T-cell (primary cell): ENCODE results near the gene NCAM2. TPM values are rescaled to one million over a fixed set of nuclear protein-coding genes. Genes with fewer than 3 reads are reported as not detected.

Experiments
- ATAC-seq, 4 experiments: fragments of 200-7000 bp in 3 of 4; fragments of 150-1000 bp in 1 of 4; cut with Tn5 transposase; replicated peaks in 1 of 4; 1 replicate in 3 of 4; 2 replicates in 1 of 4; pipeline ENCODE4 v1.10.0; 2021; ENCODE audit warnings: moderate library complexity in 3 of 4, mild to moderate bottlenecking in 2 of 4, moderate number of reproducible peaks in 1 of 4
- CTCF ChIA-PET, 2 donors: fragments of 300-600 bp; sonication (Branson Sonifier 250); formaldehyde crosslinking; loops; one replicate each; lab custom pipeline; 2022; ENCODE audit warnings: antibody characterized with exemption in 2 of 2; lab: Charles Lee
- POLR2A ChIA-PET, 2 donors: fragments of 300-600 bp; sonication (Branson Sonifier 250); formaldehyde crosslinking; loops; one replicate each; lab custom pipeline; 2022; ENCODE audit warnings: antibody characterized with exemption in 2 of 2; lab: Charles Lee
- DNase-seq, 35 experiments: peaks; one replicate each; pipeline versions ENCODE4 v3.0.0 to v3.0.0-alpha.2; 2013 to 2023
- H3K27ac ChIP-seq: one replicate; pipeline ENCODE4 v1.5.1; 2013; ENCODE audit warnings: low read length
- H3K27me3 ChIP-seq, 2 experiments: replicated peaks in 1 of 2; 1 replicate in 1 of 2; 2 replicates in 1 of 2; pipeline versions ENCODE4 v1.6.1 to v1.7.0; 2013; ENCODE audit warnings: low read length in 1 of 2, mixed read lengths in 1 of 2; ENCODE audit not compliant: control insufficient read depth in 2 of 2, insufficient read depth in 2 of 2; ENCODE audit errors: extremely low read depth in 1 of 2
- H3K36me3 ChIP-seq, 2 donors: 1 replicate in 1 of 2; 2 replicates in 1 of 2; pipeline versions ENCODE4 v1.6.1 to v1.7.0; 2013; ENCODE audit warnings: low read length in 1 of 2; ENCODE audit not compliant: control insufficient read depth in 2 of 2, insufficient read depth in 1 of 2; ENCODE audit errors: extremely low read depth in 1 of 2
- H3K4me1 ChIP-seq, 2 experiments: 1 replicate in 1 of 2; 2 replicates in 1 of 2; pipeline versions ENCODE4 v1.6.1 to v1.7.0; 2013; ENCODE audit warnings: low read length in 2 of 2, mixed read lengths in 1 of 2; ENCODE audit not compliant: insufficient read depth in 2 of 2, control insufficient read depth in 1 of 2; ENCODE audit errors: extremely low read depth in 1 of 2
- H3K4me3 ChIP-seq, 2 donors: 1 replicate in 1 of 2; 2 replicates in 1 of 2; pipeline versions ENCODE4 v1.5.1 to v1.7.0; 2013; ENCODE audit warnings: mild to moderate bottlenecking in 2 of 2, low read length in 1 of 2, moderate library complexity in 1 of 2; ENCODE audit not compliant: control insufficient read depth in 1 of 2; ENCODE audit errors: extremely low read depth in 1 of 2
- H3K9me3 ChIP-seq: 2 replicates; pipeline ENCODE4 v1.7.0; 2013
- H3K27ac Mint-ChIP-seq, 2 donors: one replicate each; pipeline ENCODE4 v1.8.0; 2020 to 2021; ENCODE audit warnings: mild to moderate bottlenecking in 2 of 2, mixed read lengths in 2 of 2
- H3K27me3 Mint-ChIP-seq, 2 donors: one replicate each; pipeline ENCODE4 v1.8.0; 2021 to 2022; ENCODE audit warnings: mixed read lengths in 2 of 2
- H3K36me3 Mint-ChIP-seq: one replicate; pipeline ENCODE4 v1.8.0; 2021; ENCODE audit warnings: mixed read lengths
- H3K4me1 Mint-ChIP-seq, 3 donors: one replicate each; pipeline ENCODE4 v1.8.0; 2020 to 2022; ENCODE audit warnings: mixed read lengths in 3 of 3, mild to moderate bottlenecking in 1 of 3
- H3K4me3 Mint-ChIP-seq, 3 donors: one replicate each; pipeline ENCODE4 v1.8.0; 2020 to 2022; ENCODE audit warnings: mild to moderate bottlenecking in 3 of 3, mixed read lengths in 3 of 3, moderate library complexity in 3 of 3
- H3K9me3 Mint-ChIP-seq, 3 donors: one replicate each; pipeline ENCODE4 v1.8.0; 2020 to 2022; ENCODE audit warnings: mixed read lengths in 3 of 3
- WGBS: methylation state at CpG from one replicate; pipeline ENCODE4 v1.1.5; 2013; ENCODE audit warnings: missing lambda C conversion rate; ENCODE audit not compliant: insufficient coverage; 5-methylcytosine and 5-hydroxymethylcytosine counted together
- total RNA-seq, 35 experiments: library from RNA in 6 of 35; stranded (reverse) in 6 of 35; fragments of 120-200 nt in 1 of 35; gene quantifications; one replicate each; pipeline versions ENCODE4 v1.2.1 to v1.2.4 and lab custom pipeline; 2013 to 2026

The NCAM2 gene
- total RNA-seq, 5 donors from 2014 or later (not counting 1 experiment from before 2014, with no cell fraction given), result 0.41 to 0.46 TPM; not detected in 3

DNA sequence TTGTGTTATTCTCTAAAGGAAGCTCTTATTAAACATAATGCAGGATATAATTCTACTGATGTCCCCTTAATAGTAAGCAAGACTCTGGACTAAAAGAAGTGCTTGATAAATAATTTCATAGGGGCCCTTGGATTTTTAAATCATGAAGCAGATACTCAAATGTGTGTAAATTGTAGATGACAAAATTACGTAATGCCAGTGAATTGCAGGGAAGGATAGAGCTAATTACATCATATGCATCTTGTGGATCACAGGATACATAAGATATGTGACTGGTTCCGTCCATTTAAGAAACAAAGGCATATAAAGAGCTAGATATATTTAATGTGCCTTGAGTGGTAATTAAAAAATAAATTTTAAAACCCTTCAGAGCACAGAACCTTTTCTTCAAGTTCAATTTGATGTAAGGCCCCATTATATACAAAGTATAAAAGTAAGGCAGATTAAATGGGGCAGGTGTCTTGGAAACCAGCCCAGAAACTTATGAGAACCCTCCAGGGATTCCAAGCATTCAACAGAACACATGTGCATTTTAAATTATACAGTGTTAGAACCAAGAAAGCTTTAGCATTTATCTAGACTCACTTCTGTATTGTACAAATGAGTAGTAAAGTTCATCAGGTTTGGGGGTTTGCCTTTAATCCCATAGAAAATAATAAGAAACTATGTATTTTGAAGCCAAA lies 190.4 kb downstream of the NCAM2 start:
- Histone ChIP-seq H3K27ac (no peak overlapping the region), H3K27me3 (no peaks in the 10 kb centered on the region), H3K9me3 (no peaks in the 10 kb centered on the region), H3K4me1 (no peaks in the 10 kb centered on the region), H3K4me3 (no peak overlapping the region), H3K36me3 (no peaks in the 10 kb centered on the region)
- ChIA-PET CTCF (no interaction called here), POLR2A (no interaction called here)
- Mint-ChIP-seq H3K4me1 (no peaks in the 10 kb centered on the region), H3K27me3 (no peaks in the 10 kb centered on the region), H3K9me3 (peaks cover 0 to 3% (median 0%) of the 10 kb centered on the region in 3 donors), H3K27ac (no peak overlapping the region), H3K36me3 (no peaks in the 10 kb centered on the region), H3K4me3 (no peak overlapping the region)
- DNase-seq (no peak), ATAC-seq (no peak)
- no CpG with 5 or more reads among the region's 2 CpGs for WGBS

DNA sequence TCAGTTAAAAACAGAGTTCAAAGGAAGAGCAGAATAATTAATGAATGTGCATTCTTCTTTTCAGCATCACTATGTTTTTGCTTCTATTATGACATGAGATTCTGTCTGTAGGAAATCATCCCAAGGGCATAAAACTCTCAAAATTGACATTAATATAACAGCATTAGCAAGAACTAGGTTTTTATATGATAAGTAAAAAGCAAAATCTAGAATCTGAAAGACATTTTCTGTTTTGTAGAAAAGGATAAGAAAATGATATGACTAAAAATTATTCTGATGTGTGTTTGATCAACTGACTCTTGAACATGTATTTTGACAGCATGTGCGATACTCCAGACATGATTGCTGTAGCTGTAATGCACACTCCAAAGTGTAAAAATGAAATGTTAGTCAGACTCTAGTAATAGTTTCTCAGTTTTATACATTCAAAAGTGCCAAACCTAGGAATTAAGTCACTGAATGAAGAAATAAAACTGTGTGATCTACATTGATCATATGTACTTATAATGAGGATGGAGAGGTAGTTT lies 197.3 kb downstream of the NCAM2 start:
- no peaks in the 10 kb centered on the region for H3K4me1 ChIP-seq
- ATAC-seq (no peak), DNase-seq (no peak)
- peaks cover 2% of the 10 kb centered on the region for H3K9me3 ChIP-seq
- no peak overlapping the region for H3K27ac ChIP-seq
- no peak overlapping the region for H3K4me3 ChIP-seq
- Mint-ChIP-seq H3K36me3 (no peaks in the 10 kb centered on the region), H3K9me3 (peaks cover 0 to 4% (median 0%) of the 10 kb centered on the region in 3 donors), H3K27ac (no peak overlapping the region), H3K4me3 (no peak overlapping the region), H3K4me1 (peaks cover 0 to 9% (median 3%) of the 10 kb centered on the region in 3 donors), H3K27me3 (no peaks in the 10 kb centered on the region)
- WGBS, result no CpG with 5 or more reads among the region's 1 CpG
- no peaks in the 10 kb centered on the region for H3K27me3 ChIP-seq
- no peaks in the 10 kb centered on the region for H3K36me3 ChIP-seq
- POLR2A ChIA-PET, result no interaction called here
- CTCF ChIA-PET, result no interaction called here

DNA sequence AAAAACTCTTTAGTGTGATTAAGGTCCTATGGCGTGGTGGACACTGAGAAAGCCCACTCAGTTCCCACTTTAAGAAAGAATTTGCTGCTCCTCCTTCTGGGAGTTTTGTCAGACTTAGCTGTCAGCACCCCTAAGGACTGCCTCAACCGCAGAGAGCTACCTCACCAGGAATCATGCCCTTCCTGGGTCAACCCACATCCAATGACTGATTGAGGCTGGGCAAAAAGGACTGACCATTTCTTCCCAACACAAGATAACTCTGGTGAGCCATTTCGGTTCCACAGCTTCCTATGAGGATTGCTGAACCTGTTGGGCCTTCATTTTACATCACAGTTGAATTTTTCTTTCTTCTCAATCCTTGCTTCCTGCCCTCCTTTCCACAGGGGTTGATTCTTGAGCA lies 197.9 kb downstream of the NCAM2 start:
- Mint-ChIP-seq H3K36me3 (no peaks in the 10 kb centered on the region), H3K27ac (no peak overlapping the region), H3K9me3 (peaks cover 0 to 4% (median 0%) of the 10 kb centered on the region in 3 donors), H3K27me3 (no peaks in the 10 kb centered on the region), H3K4me1 (peaks cover 0 to 9% (median 3%) of the 10 kb centered on the region in 3 donors), H3K4me3 (no peak overlapping the region)
- Histone ChIP-seq H3K4me1 (no peaks in the 10 kb centered on the region), H3K4me3 (no peak overlapping the region), H3K9me3 (peaks cover 2% of the 10 kb centered on the region), H3K27me3 (no peaks in the 10 kb centered on the region), H3K36me3 (no peaks in the 10 kb centered on the region), H3K27ac (no peak overlapping the region)
- CTCF ChIA-PET, result no interaction called here
- POLR2A ChIA-PET, result no interaction called here
- 80% methylated on average over 1 of the region's 3 CpGs for WGBS
- ATAC-seq (no peak), DNase-seq (no peak)

DNA sequence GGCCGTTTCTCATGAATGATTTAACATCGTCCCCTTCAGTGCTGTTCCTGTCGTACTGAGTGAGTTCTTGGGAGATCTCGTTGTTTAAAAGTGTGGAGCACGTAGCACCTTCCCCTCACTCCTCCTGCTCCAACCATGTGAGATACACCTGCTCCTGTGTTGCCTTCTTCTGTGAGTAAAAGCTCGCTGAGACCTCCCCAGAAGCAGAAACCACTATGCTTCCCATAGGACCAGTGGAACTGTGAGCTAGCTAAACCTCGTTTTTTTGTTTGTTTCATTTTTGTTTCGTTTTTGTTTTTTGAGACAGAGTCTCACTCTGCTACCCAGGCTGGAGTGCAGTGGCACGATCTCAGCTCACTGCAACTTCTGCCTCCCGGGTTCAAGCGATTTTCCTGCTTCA lies 198.6 kb downstream of the NCAM2 start:
- no peaks in the 10 kb centered on the region for H3K27me3 ChIP-seq
- Mint-ChIP-seq H3K36me3 (no peaks in the 10 kb centered on the region), H3K9me3 (peaks cover 0 to 7% (median 0%) of the 10 kb centered on the region in 3 donors), H3K27ac (no peak overlapping the region), H3K27me3 (no peaks in the 10 kb centered on the region), H3K4me3 (peak overlapping the region in 1 of 3 donors; percentile 13), H3K4me1 (peaks cover 0 to 14% (median 5%) of the 10 kb centered on the region in 3 donors)
- no peak for DNase-seq
- no peak for ATAC-seq
- ChIA-PET POLR2A (no interaction called here), CTCF (no interaction called here)
- no peak overlapping the region for H3K4me3 ChIP-seq
- peaks cover 2% of the 10 kb centered on the region for H3K9me3 ChIP-seq
- 78% methylated on average over 6 of the region's 11 CpGs for WGBS
- H3K36me3 ChIP-seq, result no peaks in the 10 kb centered on the region
- no peaks in the 10 kb centered on the region for H3K4me1 ChIP-seq
- H3K27ac ChIP-seq, result no peak overlapping the region

DNA sequence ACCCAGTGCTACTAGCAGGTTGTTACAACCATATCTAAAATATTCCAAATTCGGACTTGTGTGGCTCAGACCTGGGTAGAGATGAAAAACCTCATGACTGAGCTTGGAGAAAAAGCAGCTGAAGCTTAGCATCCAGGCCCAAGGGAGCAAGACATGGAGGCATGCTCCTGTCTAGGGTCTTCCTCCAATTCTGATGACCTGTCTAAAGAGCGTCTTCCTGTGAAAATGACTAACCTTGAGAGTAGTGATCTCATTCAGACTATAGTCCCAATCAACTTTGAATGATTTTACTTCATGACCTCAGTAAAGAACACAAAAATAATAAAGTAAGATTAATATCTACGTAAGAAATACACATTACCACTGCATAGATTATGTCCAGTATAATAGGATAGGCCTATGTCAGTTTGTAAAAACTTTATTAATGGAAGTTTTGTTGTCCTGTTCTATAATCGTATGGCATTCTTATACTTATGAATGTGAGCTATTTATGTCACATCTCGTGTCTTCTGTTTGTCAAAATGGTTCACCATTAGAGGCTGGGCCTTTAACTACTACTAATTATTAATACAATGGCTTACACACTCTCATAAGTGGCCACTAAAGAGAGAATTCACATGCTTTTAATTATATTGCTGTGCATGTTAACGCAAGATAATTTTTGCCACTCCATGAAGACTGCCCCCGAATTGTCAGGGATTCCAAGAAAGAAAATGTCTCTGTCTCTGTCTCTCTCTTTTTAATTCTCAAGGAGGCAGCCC lies 201.3 kb downstream of the NCAM2 start:
- Histone ChIP-seq H3K36me3 (no peaks in the 10 kb centered on the region), H3K27me3 (no peaks in the 10 kb centered on the region), H3K9me3 (peaks cover 2% of the 10 kb centered on the region), H3K4me3 (no peak overlapping the region), H3K27ac (no peak overlapping the region), H3K4me1 (no peaks in the 10 kb centered on the region)
- peak overlapping the region; percentile 46 to 52 for H3K27ac Mint-ChIP-seq
- H3K4me1 Mint-ChIP-seq, result peaks cover 0 to 14% (median 7%) of the 10 kb centered on the region in 3 donors
- no peak for DNase-seq
- 53% methylated on average over 2 of the region's 7 CpGs for WGBS
- POLR2A ChIA-PET, result interaction anchor here (0.7 kb wide), 2 partner anchors 100 to 129 kb away, joined by 3 read pairs; no protein-coding TSS in a partner anchor
- peaks cover 0 to 8% (median 0%) of the 10 kb centered on the region in 3 donors for H3K9me3 Mint-ChIP-seq
- ATAC-seq, result no peak
- H3K4me3 Mint-ChIP-seq, result no peak overlapping the region
- H3K36me3 Mint-ChIP-seq, result no peaks in the 10 kb centered on the region
- no peaks in the 10 kb centered on the region for H3K27me3 Mint-ChIP-seq
- CTCF ChIA-PET, result no interaction called here

DNA sequence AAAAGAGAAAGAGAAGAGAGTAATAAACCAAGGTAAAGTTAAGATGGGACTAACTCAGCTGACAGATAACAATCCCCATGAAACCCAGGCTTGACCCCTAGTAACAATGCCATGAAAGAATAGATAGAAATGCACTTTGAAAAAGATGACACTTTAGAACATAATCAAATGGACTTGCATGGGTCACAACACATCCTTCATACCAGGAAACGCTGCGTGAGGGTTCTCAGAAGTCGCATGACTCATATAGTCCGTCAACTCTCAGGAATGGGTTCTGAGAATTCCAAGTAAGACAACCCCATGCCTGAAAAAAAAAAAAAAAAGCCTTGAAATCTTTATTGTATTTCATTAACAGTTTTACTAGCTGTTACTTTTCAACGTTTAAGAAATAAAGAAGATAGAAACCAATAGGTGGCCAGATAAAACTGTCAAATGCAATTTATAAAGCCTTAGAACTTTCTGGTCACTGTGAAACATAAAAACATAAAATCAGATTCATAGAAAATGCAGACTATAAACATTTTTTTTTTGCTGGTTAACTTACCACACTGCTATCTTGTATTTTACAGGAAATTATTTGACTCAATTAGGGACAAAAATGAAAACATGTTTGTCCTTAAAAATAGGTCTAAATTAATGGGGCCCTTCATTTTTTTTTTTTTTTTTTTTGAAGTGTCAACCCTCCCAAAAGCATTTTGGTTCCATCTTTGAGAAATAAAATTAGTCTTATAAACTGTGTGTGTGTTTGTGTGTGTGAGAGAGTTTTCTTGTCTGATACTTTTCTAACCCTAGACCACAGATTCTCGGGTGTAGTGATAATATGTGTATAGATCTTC lies 202.1 kb downstream of the NCAM2 start:
- Mint-ChIP-seq H3K9me3 (peaks cover 0 to 8% (median 0%) of the 10 kb centered on the region in 3 donors), H3K27me3 (no peaks in the 10 kb centered on the region), H3K4me1 (peaks cover 0 to 14% (median 7%) of the 10 kb centered on the region in 3 donors), H3K36me3 (no peaks in the 10 kb centered on the region), H3K27ac (peak overlapping the region; percentile 46 to 52), H3K4me3 (peak overlapping the region in 1 of 3 donors; percentile 45)
- Histone ChIP-seq H3K4me3 (no peak overlapping the region), H3K27ac (no peak overlapping the region), H3K9me3 (peaks cover 2% of the 10 kb centered on the region), H3K4me1 (no peaks in the 10 kb centered on the region), H3K27me3 (no peaks in the 10 kb centered on the region), H3K36me3 (no peaks in the 10 kb centered on the region)
- POLR2A ChIA-PET, result interaction anchor here in 1 of 2 donors (0.7 kb wide), 1 partner anchor 128 kb away, joined by 3 read pairs; no protein-coding TSS in a partner anchor
- CTCF ChIA-PET, result no interaction called here
- DNase-seq (no peak), ATAC-seq (no peak)
- WGBS, result no CpG with 5 or more reads among the region's 6 CpGs
